OCI-LY3 (cell line): ENCODE measurements around the gene SLC35A5.

Source experiments
- EZH2phosphoT487 ChIP-seq: fragments of 200-600 bp; shearing (Covaris generic); IDR thresholded peaks from 2 replicates; pipeline ENCODE4 v1.6.1; 2018; ENCODE audit warnings: antibody characterized with exemption, mixed run types, low read depth
- TF ChIP-seq, protein P1 (sequence below): fragments of 200-600, 300-600 bp; sonication (generic); IDR thresholded peaks from 2 replicates; pipeline ENCODE4 v1.5.1; 2014; ENCODE audit warnings: antibody characterized with exemption, low read length, low read depth

GRCh38 chr3:112611752-112612515 lies 50.1 kb downstream of the SLC35A5 start:
- TF ChIP-seq, protein P1, sequence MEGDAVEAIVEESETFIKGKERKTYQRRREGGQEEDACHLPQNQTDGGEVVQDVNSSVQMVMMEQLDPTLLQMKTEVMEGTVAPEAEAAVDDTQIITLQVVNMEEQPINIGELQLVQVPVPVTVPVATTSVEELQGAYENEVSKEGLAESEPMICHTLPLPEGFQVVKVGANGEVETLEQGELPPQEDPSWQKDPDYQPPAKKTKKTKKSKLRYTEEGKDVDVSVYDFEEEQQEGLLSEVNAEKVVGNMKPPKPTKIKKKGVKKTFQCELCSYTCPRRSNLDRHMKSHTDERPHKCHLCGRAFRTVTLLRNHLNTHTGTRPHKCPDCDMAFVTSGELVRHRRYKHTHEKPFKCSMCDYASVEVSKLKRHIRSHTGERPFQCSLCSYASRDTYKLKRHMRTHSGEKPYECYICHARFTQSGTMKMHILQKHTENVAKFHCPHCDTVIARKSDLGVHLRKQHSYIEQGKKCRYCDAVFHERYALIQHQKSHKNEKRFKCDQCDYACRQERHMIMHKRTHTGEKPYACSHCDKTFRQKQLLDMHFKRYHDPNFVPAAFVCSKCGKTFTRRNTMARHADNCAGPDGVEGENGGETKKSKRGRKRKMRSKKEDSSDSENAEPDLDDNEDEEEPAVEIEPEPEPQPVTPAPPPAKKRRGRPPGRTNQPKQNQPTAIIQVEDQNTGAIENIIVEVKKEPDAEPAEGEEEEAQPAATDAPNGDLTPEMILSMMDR = no peak
- no peak for TF ChIP-seq EZH2phosphoT487
